PC-9 (cell line): ENCODE measurements around the gene HEATR5B. TPM values are rescaled to one million over a fixed set of nuclear protein-coding genes. Genes with fewer than 3 reads are reported as not detected.

Experiments used
- BruUV-seq: library from RNA; stranded (reverse); fragments of 400-500 nt; replicated peaks from 2 replicates; lab custom pipeline; 2021; lab: Mats Ljungman, UMichigan
- CTCF ChIA-PET: fragments of 300-600 bp; sonication (Branson Sonifier 250); formaldehyde crosslinking; loops from one replicate; lab custom pipeline; 2022; ENCODE audit warnings: antibody characterized with exemption; lab: Charles Lee
- POLR2A ChIA-PET: fragments of 300-600 bp; sonication (Branson Sonifier 250); formaldehyde crosslinking; loops from one replicate; lab custom pipeline; 2022; ENCODE audit warnings: antibody characterized with exemption; ENCODE audit not compliant: unreplicated experiment; lab: Charles Lee
- DNase-seq, 2 experiments: peaks; one replicate each; pipeline versions ENCODE4 v3.0.0 to v3.0.0-alpha.2; 2015 to 2022; ENCODE audit warnings: mixed read lengths in 1 of 2
- H2AFZ ChIP-seq: fragments of 200-600 bp; sonication (generic); 2 replicates; pipeline ENCODE4 v1.8.1; 2017; ENCODE audit warnings: antibody characterized with exemption
- H3F3A ChIP-seq: fragments of 200-600 bp; sonication (generic); 2 replicates; pipeline ENCODE4 v1.8.1; 2017; ENCODE audit warnings: antibody characterized with exemption, mild to moderate bottlenecking, low read depth; ENCODE audit not compliant: insufficient read depth
- H3K27ac ChIP-seq: fragments of 200-600 bp; sonication (generic); 2 replicates; pipeline ENCODE4 v1.6.1; 2016; ENCODE audit warnings: mixed run types
- H3K27me3 ChIP-seq: fragments of 200-600 bp; sonication (generic); 2 replicates; pipeline ENCODE4 v1.6.1; 2016; ENCODE audit warnings: low read depth, mixed run types; ENCODE audit not compliant: insufficient read depth
- H3K36me3 ChIP-seq: fragments of 200-600 bp; sonication (generic); 2 replicates; pipeline ENCODE4 v1.6.1; 2016; ENCODE audit warnings: low read depth, mixed run types
- H3K4me1 ChIP-seq: fragments of 200-600 bp; sonication (generic); replicated peaks from 2 replicates; pipeline ENCODE4 v1.6.1; 2016; ENCODE audit warnings: mixed run types; ENCODE audit not compliant: insufficient read depth
- H3K4me2 ChIP-seq: fragments of 200-600 bp; sonication (generic); 2 replicates; pipeline ENCODE4 v1.6.1; 2017; ENCODE audit warnings: mixed run types
- H3K4me3 ChIP-seq: fragments of 200-600 bp; sonication (generic); 2 replicates; pipeline ENCODE4 v1.6.1; 2016; ENCODE audit warnings: mixed run types
- H3K79me2 ChIP-seq: fragments of 200-600 bp; sonication (generic); 2 replicates; pipeline ENCODE4 v1.6.1; 2017; ENCODE audit warnings: low read depth, mixed run types
- H3K9me2 ChIP-seq: fragments of 200-600 bp; sonication (generic); 2 replicates; pipeline ENCODE4 v1.8.1; 2017; ENCODE audit warnings: mild to moderate bottlenecking; ENCODE audit not compliant: insufficient read depth
- H3K9me3 ChIP-seq: fragments of 200-600 bp; sonication (generic); 2 replicates; pipeline ENCODE4 v1.8.1; 2016; ENCODE audit warnings: low read depth; ENCODE audit not compliant: insufficient read depth
- H4K20me1 ChIP-seq: fragments of 200-600 bp; sonication (generic); 2 replicates; pipeline ENCODE4 v1.8.1; 2017; ENCODE audit not compliant: insufficient read depth
- CTCF ChIP-seq: fragments of 200-600 bp; sonication (generic); conservative IDR thresholded peaks from 2 replicates; pipeline ENCODE4 v1.6.1; 2017; ENCODE audit warnings: mixed run types, antibody characterized with exemption, mild to moderate bottlenecking, moderate library complexity
- EZH2 ChIP-seq: fragments of 200-600 bp; sonication (generic); IDR thresholded peaks from 2 replicates; pipeline ENCODE4 v1.8.0; 2017; ENCODE audit warnings: antibody characterized with exemption, low read depth
- intact Hi-C: fragments of 100-400 bp; cut with micrococcal nuclease; formaldehyde crosslinking; loops from one replicate; pipeline ENCODE4 v1.10.0; 2022; ENCODE audit not compliant: unreplicated experiment
- total RNA-seq: library from RNA; stranded (reverse); gene quantifications from 2 replicates; pipeline ENCODE4 v1.2.3, GENCODE V29; 2021

HEATR5B gene
- total RNA-seq, 1 experiment from 2014 or later, result 13.0 TPM

GRCh38 chr2:37037771-37038170, 46.4 kb downstream of the HEATR5B start:
- no peak for DNase-seq
- no peaks in the 10 kb centered on the region for H3K79me2 ChIP-seq
- H3K9me2 ChIP-seq, result no peaks in the 10 kb centered on the region
- TF ChIP-seq EZH2 (no peak), CTCF (no peak)
- ChIA-PET CTCF (no interaction called here), POLR2A (no interaction called here)
- BruUV-seq, result no TSS peak
- H3K36me3 ChIP-seq, result peaks cover 12% of the 10 kb centered on the region; the same call in 1 of the 2 replicates
- no peak overlapping the region for H3K27ac ChIP-seq
- H3K27me3 ChIP-seq, result no peaks in the 10 kb centered on the region
- H3K4me3 ChIP-seq, result no peak overlapping the region
- no peaks in the 10 kb centered on the region for H3K9me3 ChIP-seq
- H2AFZ ChIP-seq, result no peak overlapping the region
- intact Hi-C loops, result no loop called here
- H3K4me2 ChIP-seq, result no peak overlapping the region
- no peaks in the 10 kb centered on the region for H3K4me1 ChIP-seq
- no peaks in the 10 kb centered on the region for H4K20me1 ChIP-seq
- no peaks in the 10 kb centered on the region for H3F3A ChIP-seq

GRCh38 chr2:37029758-37030157, 54.4 kb downstream of the HEATR5B start:
- CTCF ChIA-PET, result no interaction called here
- Histone ChIP-seq H3K4me3 (no peak overlapping the region), H3K4me1 (no peaks in the 10 kb centered on the region), H3K36me3 (peaks cover 8% of the 10 kb centered on the region; the same call in 1 of the 2 replicates), H3K79me2 (no peaks in the 10 kb centered on the region), H3K27ac (no peak overlapping the region), H3K27me3 (no peaks in the 10 kb centered on the region), H3K4me2 (no peak overlapping the region), H3F3A (no peaks in the 10 kb centered on the region), H3K9me3 (no peaks in the 10 kb centered on the region), H3K9me2 (no peaks in the 10 kb centered on the region), H4K20me1 (no peaks in the 10 kb centered on the region), H2AFZ (no peak overlapping the region)
- DNase-seq, result no peak
- BruUV-seq, result no TSS peak
- intact Hi-C loops, result no loop called here
- POLR2A ChIA-PET, result no interaction called here
- no peak for TF ChIP-seq EZH2
- no peak for TF ChIP-seq CTCF

DNA sequence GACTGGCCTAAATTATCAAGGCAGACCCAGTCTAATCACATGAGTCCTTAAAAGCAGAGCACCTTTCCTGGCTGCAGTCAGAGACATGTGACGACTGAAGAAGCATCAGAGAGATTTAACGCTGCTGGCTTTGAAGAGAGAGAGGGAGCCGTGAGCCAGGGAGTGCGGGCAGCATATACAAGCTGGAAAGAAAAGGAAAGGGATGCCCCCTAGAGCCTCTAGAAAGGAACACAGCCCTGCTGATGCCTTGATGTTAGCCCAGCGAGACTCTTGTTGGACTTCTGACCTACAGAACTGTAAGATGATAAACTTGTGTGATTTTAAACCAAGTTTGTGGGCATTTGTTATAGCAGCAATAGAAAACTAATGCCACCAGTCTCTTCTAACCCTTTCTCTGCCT, 58.1 kb downstream of the HEATR5B start:
- Histone ChIP-seq H3K9me2 (no peaks in the 10 kb centered on the region), H3K27me3 (no peaks in the 10 kb centered on the region), H2AFZ (no peak overlapping the region), H3K4me3 (no peak overlapping the region), H3K4me1 (no peaks in the 10 kb centered on the region), H4K20me1 (no peaks in the 10 kb centered on the region), H3F3A (no peaks in the 10 kb centered on the region), H3K4me2 (no peak overlapping the region), H3K27ac (no peak overlapping the region), H3K9me3 (no peaks in the 10 kb centered on the region), H3K79me2 (no peaks in the 10 kb centered on the region), H3K36me3 (peaks cover 4% of the 10 kb centered on the region; the same call in 1 of the 2 replicates)
- intact Hi-C loops, result no loop called here
- POLR2A ChIA-PET, result no interaction called here
- TF ChIP-seq CTCF, result peak; percentile 57
- TF ChIP-seq EZH2, result no peak
- BruUV-seq, result no TSS peak
- DNase-seq, result no peak
- CTCF ChIA-PET, result no interaction called here
